Adrenal gland (tissue), 5 donors: Measurements from ENCODE around the gene CADM4.

Experiments
- POLR2A ChIP-seq, 2 donors: fragments of 450-650 bp; IDR thresholded peaks; one replicate each; pipeline ENCODE4 v1.6.1; 2017; ENCODE audit warnings: antibody characterized with exemption in 2 of 2, mild to moderate bottlenecking in 2 of 2, moderate library complexity in 1 of 2
- TF ChIP-seq, protein P1 (sequence below), 6 experiments: fragments of 450-650 bp in 4 of 6; fragments of 200-600 bp in 2 of 6; sonication (generic) in 1 of 6; IDR thresholded peaks; 1 replicate in 5 of 6; 2 replicates in 1 of 6; pipeline versions ENCODE4 v1.5.1 to v1.8.0; 2016 to 2021; ENCODE audit warnings: antibody characterized with exemption in 6 of 6, mild to moderate bottlenecking in 2 of 6, moderate library complexity in 1 of 6
- donor health status: DM: no; HTN: no; CAD: no.

DNA sequence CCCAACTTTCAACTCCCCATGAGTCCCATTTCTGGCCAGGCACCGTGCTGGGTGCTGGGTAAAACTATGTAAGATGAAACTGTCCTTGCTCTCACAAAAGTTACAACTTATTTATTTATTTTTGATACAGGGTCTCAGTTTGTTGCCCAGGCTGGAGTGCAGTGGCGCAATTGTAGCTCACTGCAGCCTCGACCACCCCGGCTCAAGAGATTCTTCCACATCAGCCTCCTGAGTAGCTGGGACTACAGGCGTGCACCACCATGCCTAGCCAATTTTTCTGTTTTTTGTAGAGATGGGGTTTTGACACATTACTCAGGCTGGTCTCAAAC lies 12.9 kb upstream of the CADM4 start:
- TF ChIP-seq, protein P1, sequence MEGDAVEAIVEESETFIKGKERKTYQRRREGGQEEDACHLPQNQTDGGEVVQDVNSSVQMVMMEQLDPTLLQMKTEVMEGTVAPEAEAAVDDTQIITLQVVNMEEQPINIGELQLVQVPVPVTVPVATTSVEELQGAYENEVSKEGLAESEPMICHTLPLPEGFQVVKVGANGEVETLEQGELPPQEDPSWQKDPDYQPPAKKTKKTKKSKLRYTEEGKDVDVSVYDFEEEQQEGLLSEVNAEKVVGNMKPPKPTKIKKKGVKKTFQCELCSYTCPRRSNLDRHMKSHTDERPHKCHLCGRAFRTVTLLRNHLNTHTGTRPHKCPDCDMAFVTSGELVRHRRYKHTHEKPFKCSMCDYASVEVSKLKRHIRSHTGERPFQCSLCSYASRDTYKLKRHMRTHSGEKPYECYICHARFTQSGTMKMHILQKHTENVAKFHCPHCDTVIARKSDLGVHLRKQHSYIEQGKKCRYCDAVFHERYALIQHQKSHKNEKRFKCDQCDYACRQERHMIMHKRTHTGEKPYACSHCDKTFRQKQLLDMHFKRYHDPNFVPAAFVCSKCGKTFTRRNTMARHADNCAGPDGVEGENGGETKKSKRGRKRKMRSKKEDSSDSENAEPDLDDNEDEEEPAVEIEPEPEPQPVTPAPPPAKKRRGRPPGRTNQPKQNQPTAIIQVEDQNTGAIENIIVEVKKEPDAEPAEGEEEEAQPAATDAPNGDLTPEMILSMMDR (IDR thresholded peaks at IDR 0.05), result peak in 1 of 6 experiments; percentile 13
- no peak for TF ChIP-seq POLR2A (IDR thresholded peaks at IDR 0.05)
